Glutamatergic neuron (in vitro differentiated cells): ENCODE data around the gene IQCN. TPM values are rescaled to one million over a fixed set of nuclear protein-coding genes. Genes with fewer than 3 reads are reported as not detected.

Experiments
- DNase-seq: peaks from one replicate; pipeline ENCODE4 v3.0.0; 2022
- H3K27ac Mint-ChIP-seq: one replicate; pipeline ENCODE4 v1.8.0; 2020; ENCODE audit warnings: mild to moderate bottlenecking, mixed read lengths, inconsistent platforms; ENCODE audit not compliant: unreplicated experiment
- H3K27me3 Mint-ChIP-seq: one replicate; pipeline ENCODE4 v1.8.0; 2020; ENCODE audit warnings: mild to moderate bottlenecking, moderate library complexity, mixed read lengths, inconsistent platforms; ENCODE audit not compliant: unreplicated experiment
- H3K36me3 Mint-ChIP-seq: one replicate; pipeline ENCODE4 v1.8.0; 2020; ENCODE audit warnings: mild to moderate bottlenecking, mixed read lengths, inconsistent platforms; ENCODE audit not compliant: unreplicated experiment
- H3K4me1 Mint-ChIP-seq: one replicate; pipeline ENCODE4 v1.8.0; 2020; ENCODE audit warnings: mild to moderate bottlenecking, low read depth, mixed read lengths, inconsistent platforms; ENCODE audit not compliant: unreplicated experiment
- H3K4me3 Mint-ChIP-seq: one replicate; pipeline ENCODE4 v1.8.0; 2020; ENCODE audit warnings: mild to moderate bottlenecking, mixed read lengths, inconsistent platforms; ENCODE audit not compliant: unreplicated experiment
- H3K9me3 Mint-ChIP-seq: one replicate; pipeline ENCODE4 v1.8.0; 2020; ENCODE audit warnings: mild to moderate bottlenecking, moderate library complexity, mixed read lengths, inconsistent platforms; ENCODE audit not compliant: unreplicated experiment
- CTCF ChIP-seq: fragments of 200-600 bp; sonication (generic); IDR thresholded peaks from one replicate; pipeline ENCODE4 v1.5.0; 2021; ENCODE audit not compliant: partially characterized antibody, unreplicated experiment
- total RNA-seq: library from RNA; stranded (reverse); fragmentation: NEBNext Ultra II Directional; extraction: Animal tissue kit (Norgen Biotek cat#: 25700); gene quantifications from one replicate; pipeline ENCODE4 v1.2.1, GENCODE V29; 2021; ENCODE audit not compliant: unreplicated experiment

The IQCN gene
- total RNA-seq, 1 donor from 2014 or later, result 23.6 TPM

- Mint-ChIP-seq H3K4me3 (peak overlapping the region; percentile 65), H3K9me3 (peaks cover 4% of the 10 kb centered on the region), H3K27me3 (peaks cover 13% of the 10 kb centered on the region), H3K27ac (peak overlapping the region; percentile 97), H3K36me3 (no peaks in the 10 kb centered on the region), H3K4me1 (peaks cover 18% of the 10 kb centered on the region)
- DNase-seq, result peak; percentile 65
- TF ChIP-seq CTCF, result no peak
These were observed 30.4 kb upstream of the IQCN start for GRCh38 chr19:18304458-18305310.

- Mint-ChIP-seq H3K4me3 (peak overlapping the region; percentile 55), H3K36me3 (no peaks in the 10 kb centered on the region), H3K27ac (peak overlapping the region; percentile 97), H3K27me3 (peaks cover 13% of the 10 kb centered on the region), H3K4me1 (peaks cover 18% of the 10 kb centered on the region), H3K9me3 (peaks cover 4% of the 10 kb centered on the region)
- no peak for DNase-seq
- TF ChIP-seq CTCF, result no peak
These were observed 29.9 kb upstream of the IQCN start for GRCh38 chr19:18304208-18304457.

GRCh38 chr19:18301718-18302111, 27.5 kb upstream of the IQCN start:
- Mint-ChIP-seq H3K4me3 (no peak overlapping the region), H3K27me3 (peaks cover 13% of the 10 kb centered on the region), H3K27ac (no peak overlapping the region), H3K9me3 (peaks cover 4% of the 10 kb centered on the region), H3K4me1 (peaks cover 16% of the 10 kb centered on the region), H3K36me3 (no peaks in the 10 kb centered on the region)
- no peak for DNase-seq
- no peak for TF ChIP-seq CTCF

GRCh38 chr19:18300930-18301717, 26.9 kb upstream of the IQCN start:
- TF ChIP-seq CTCF, result no peak
- peaks cover 13% of the 10 kb centered on the region for H3K27me3 Mint-ChIP-seq
- DNase-seq, result no peak
- H3K27ac Mint-ChIP-seq, result no peak overlapping the region
- no peak overlapping the region for H3K4me3 Mint-ChIP-seq
- H3K9me3 Mint-ChIP-seq, result peaks cover 4% of the 10 kb centered on the region
- H3K36me3 Mint-ChIP-seq, result no peaks in the 10 kb centered on the region
- peaks cover 16% of the 10 kb centered on the region for H3K4me1 Mint-ChIP-seq

GRCh38 chr19:18299654-18300053, 25.4 kb upstream of the IQCN start:
- no peak for DNase-seq
- Mint-ChIP-seq H3K9me3 (peaks cover 7% of the 10 kb centered on the region), H3K4me3 (no peak overlapping the region), H3K36me3 (no peaks in the 10 kb centered on the region), H3K27me3 (peaks cover 11% of the 10 kb centered on the region), H3K27ac (no peak overlapping the region), H3K4me1 (peaks cover 10% of the 10 kb centered on the region)
- no peak for TF ChIP-seq CTCF
